Endothelial cell of umbilical vein (primary cell): ENCODE measurements around the gene F3. TPM values are rescaled to one million over a fixed set of nuclear protein-coding genes. Genes with fewer than 3 reads are reported as not detected.

Experiments used
- BruUV-seq: library from RNA; stranded (reverse); fragments of 400-500 nt; replicated peaks from 2 replicates; lab custom pipeline; 2021; lab: Mats Ljungman, UMichigan
- CTCF ChIA-PET: fragments of 300-600, 350-600 bp; sonication (Branson Sonifier 250); formaldehyde crosslinking; loops from one replicate; lab custom pipeline; 2021; ENCODE audit warnings: antibody characterized with exemption, inconsistent platforms; lab: Charles Lee
- POLR2A ChIA-PET: fragments of 300-600, 350-600 bp; sonication (Branson Sonifier 250); formaldehyde crosslinking; loops from one replicate; lab custom pipeline; 2021; ENCODE audit warnings: antibody characterized with exemption, inconsistent platforms; lab: Charles Lee
- DNase-seq: peaks from one replicate; pipeline ENCODE4 v3.0.0-alpha.2; 2011; ENCODE audit warnings: low read depth, low spot score
- FAIRE-seq: peaks from 2 replicates; lab custom pipeline; 2011; peaks lifted over from hg19 to GRCh38; lab: Jason Lieb, UNC
- H2AFZ ChIP-seq: 2 replicates; pipeline ENCODE4 v1.6.0; 2012; ENCODE audit warnings: low read depth, low read length, control low read depth, inconsistent platforms
- H3K27ac ChIP-seq: 2 replicates; pipeline ENCODE4 v1.5.1; 2011; ENCODE audit warnings: low read depth, mild to moderate bottlenecking, control low read depth, low read length, moderate library complexity; ENCODE audit not compliant: insufficient read depth
- H3K27me3 ChIP-seq, 2 experiments: 2 replicates each; pipeline versions ENCODE4 v1.6.0 to v1.6.1; 2011; ENCODE audit warnings: low read length in 2 of 2, mixed read lengths in 1 of 2; ENCODE audit not compliant: control insufficient read depth in 2 of 2, insufficient read depth in 2 of 2
- H3K36me3 ChIP-seq, 2 experiments: 2 replicates in 1 of 2; 3 replicates in 1 of 2; pipeline ENCODE4 v1.5.1; 2011; ENCODE audit warnings: low read length in 2 of 2, mild to moderate bottlenecking in 1 of 2, moderate library complexity in 1 of 2; ENCODE audit not compliant: control insufficient read depth in 2 of 2, insufficient read depth in 2 of 2; ENCODE audit errors: extremely low read depth in 1 of 2
- H3K4me1 ChIP-seq: 3 replicates; pipeline ENCODE4 v1.5.1; 2011; ENCODE audit warnings: mild to moderate bottlenecking, low read length; ENCODE audit not compliant: control insufficient read depth, insufficient read depth; ENCODE audit errors: extremely low read depth
- H3K4me2 ChIP-seq: 2 replicates; pipeline ENCODE4 v1.6.1; 2011; ENCODE audit warnings: low read length, control low read depth, mixed read lengths; ENCODE audit not compliant: insufficient read depth
- H3K4me3 ChIP-seq, 3 experiments: fragments of 200-600 bp in 1 of 3; sonication (generic), shearing (Covaris generic) in 1 of 3; replicated peaks in 1 of 3; 2 replicates each; pipeline ENCODE4 v1.5.1; 2011 to 2016; ENCODE audit warnings: control low read depth in 3 of 3, low read length in 3 of 3, mild to moderate bottlenecking in 2 of 3, inconsistent platforms in 1 of 3, low read depth in 1 of 3, moderate library complexity in 1 of 3; ENCODE audit not compliant: insufficient read depth in 1 of 3
- H3K79me2 ChIP-seq: 2 replicates; pipeline ENCODE4 v1.6.0; 2012; ENCODE audit warnings: low read length, inconsistent platforms; ENCODE audit not compliant: control insufficient read depth, insufficient read depth
- H3K9ac ChIP-seq: replicated peaks from 2 replicates; pipeline ENCODE3; 2011; ENCODE audit warnings: low read length, control low read depth; ENCODE audit not compliant: insufficient read depth; ENCODE audit errors: extremely low read depth
- H3K9me1 ChIP-seq: replicated peaks from 3 replicates; pipeline ENCODE4 v1.6.0; 2011; ENCODE audit warnings: mild to moderate bottlenecking, low read length; ENCODE audit not compliant: control insufficient read depth, insufficient read depth; ENCODE audit errors: extremely low read depth
- H3K9me3 ChIP-seq: replicated peaks from 2 replicates; pipeline ENCODE4 v1.5.1; 2012; ENCODE audit warnings: low read length, inconsistent platforms; ENCODE audit not compliant: control insufficient read depth, insufficient read depth
- H4K20me1 ChIP-seq: replicated peaks from 2 replicates; pipeline ENCODE3; 2011; ENCODE audit warnings: mild to moderate bottlenecking, low read length; ENCODE audit not compliant: control insufficient read depth, insufficient read depth; ENCODE audit errors: extremely low read depth
- CTCF ChIP-seq, 2 donors: IDR thresholded peaks; 1 replicate in 1 of 2; 2 replicates in 1 of 2; pipeline ENCODE4 v1.5.1; 2011; ENCODE audit warnings: low read length in 2 of 2, mild to moderate bottlenecking in 2 of 2, moderate library complexity in 2 of 2, control low read depth in 1 of 2, inconsistent platforms in 1 of 2, low read depth in 1 of 2; ENCODE audit not compliant: insufficient read depth in 1 of 2; ENCODE audit errors: extremely low read depth in 1 of 2
- EZH2 ChIP-seq: IDR thresholded peaks from 2 replicates; pipeline ENCODE4 v1.6.1; 2012; ENCODE audit warnings: borderline replicate concordance, low read depth, mild to moderate bottlenecking, moderate library complexity, low read length, inconsistent platforms; ENCODE audit not compliant: severe bottlenecking
- FOS ChIP-seq: IDR thresholded peaks from 2 replicates; pipeline ENCODE4 v1.6.1; 2011; ENCODE audit warnings: mild to moderate bottlenecking, low read length, moderate library complexity, borderline replicate concordance; ENCODE audit not compliant: insufficient read depth
- GATA2 ChIP-seq: IDR thresholded peaks from 2 replicates; pipeline ENCODE4 v1.7.0; 2011; ENCODE audit warnings: low read depth, mild to moderate bottlenecking, moderate library complexity, mixed read lengths, low read length; ENCODE audit not compliant: insufficient read length, insufficient read depth
- JUN ChIP-seq: IDR thresholded peaks from 2 replicates; pipeline ENCODE4 v1.6.1; 2011; ENCODE audit warnings: borderline replicate concordance, low read depth; ENCODE audit not compliant: insufficient read length, insufficient read depth
- MAX ChIP-seq: IDR thresholded peaks from 2 replicates; pipeline ENCODE4 v1.6.1; 2011; ENCODE audit not compliant: insufficient read depth, insufficient read length
- MYC ChIP-seq: IDR thresholded peaks from one replicate; pipeline ENCODE4 v1.6.1; 2011; ENCODE audit warnings: mild to moderate bottlenecking, low read depth, low read length
- POLR2A ChIP-seq: IDR thresholded peaks from 2 replicates; pipeline ENCODE4 v1.6.1; 2012; ENCODE audit warnings: low read depth, mild to moderate bottlenecking, control low read depth, low read length
- POLR2AphosphoS5 ChIP-seq: IDR thresholded peaks from 2 replicates; pipeline ENCODE4 v1.6.1; 2012; ENCODE audit warnings: low read depth, mild to moderate bottlenecking, control low read depth, low read length, moderate library complexity; ENCODE audit not compliant: insufficient read depth
- dilution Hi-C: fragments of 300-500 bp; cut with MboI; formaldehyde crosslinking; loops from one replicate; pipeline ENCODE4 v1.15.0; 2019; ENCODE audit warnings: low sequenced_read_pairs; ENCODE audit not compliant: extremely low pct_ligation_motif_present
- intact Hi-C: fragments of 100-400 bp; cut with micrococcal nuclease; formaldehyde crosslinking; loops from one replicate; pipeline ENCODE4 v1.10.0; 2022
- polyA plus RNA-seq, 4 experiments: library from polyadenylated mRNA; depleted of rRNA in 3 of 4; stranded (reverse) in 3 of 4; unstranded in 1 of 4; fragments of >200 nt; gene quantifications; 2 replicates each; pipeline versions ENCODE4 v1.2.1 to v1.2.3, GENCODE V29; 2011 to 2012; ENCODE audit warnings: missing spikeins in 1 of 4
- total RNA-seq: library from RNA; stranded (reverse); gene quantifications from 2 replicates; pipeline ENCODE4 v1.2.3, GENCODE V29; 2021

The F3 gene
- total and polyA plus RNA-seq, 2 donors (not counting 3 experiments of a cell fraction or from before 2014, with no cell fraction given): 1.2 to 2.3 TPM

DNA sequence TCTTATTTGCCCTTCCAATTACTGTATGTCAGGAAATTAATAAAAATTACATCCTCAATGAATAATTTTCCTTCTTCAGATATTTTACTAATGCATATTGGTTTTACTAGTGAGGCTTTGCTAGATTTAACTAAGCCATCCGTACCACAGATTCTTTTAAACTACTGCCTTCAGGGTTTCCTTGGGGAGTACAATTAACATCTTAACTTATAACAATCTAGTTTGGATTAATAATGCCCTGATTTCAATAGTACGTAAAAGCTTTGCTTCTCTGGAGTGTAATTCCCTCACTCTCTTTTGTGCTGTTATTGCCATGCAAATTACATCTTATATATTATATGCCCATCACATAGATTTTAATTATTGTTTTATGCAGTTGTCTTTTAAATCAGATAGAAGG, 24.3 kb upstream of the F3 start:
- Histone ChIP-seq H2AFZ (no peak overlapping the region), H3K4me2 (no peak overlapping the region), H3K79me2 (no peaks in the 10 kb centered on the region), H4K20me1 (no peaks in the 10 kb centered on the region), H3K9me1 (no peaks in the 10 kb centered on the region), H3K27me3 (peaks cover 0 to 10% of the 10 kb centered on the region in 2 experiments), H3K4me3 (no peak overlapping the region), H3K27ac (no peak overlapping the region), H3K9ac (no peak overlapping the region), H3K9me3 (no peaks in the 10 kb centered on the region), H3K4me1 (no peaks in the 10 kb centered on the region), H3K36me3 (no peaks in the 10 kb centered on the region)
- no peak for FAIRE-seq
- dilution Hi-C loops (no loop called here), intact Hi-C loops (no loop called here)
- DNase-seq: no peak
- POLR2A ChIA-PET: no interaction called here
- no TSS peak for BruUV-seq
- CTCF ChIA-PET: interaction anchor here (1.8 kb wide), 1 partner anchor 10 kb away, joined by 6 read pairs; no protein-coding TSS in a partner anchor
- TF ChIP-seq FOS: no peak
- TF ChIP-seq MYC: no peak
- TF ChIP-seq MAX: no peak
- no peak for TF ChIP-seq POLR2AphosphoS5
- no peak for TF ChIP-seq CTCF (IDR thresholded peaks at IDR 0.05; ENCODE audit: extremely low read depth in 1 of 2, insufficient read depth in 1 of 2, low read depth in 1 of 2, low read length in 2 of 2)
- no peak for TF ChIP-seq GATA2
- no peak for TF ChIP-seq POLR2A
- TF ChIP-seq JUN: no peak
- TF ChIP-seq EZH2: no peak
